GM18511 (cell line): ENCODE results near the gene ILK.

Experiments used
- ATAC-seq: cut with Tn5 transposase; IDR thresholded peaks from one replicate; pipeline ENCODE4 v1.9.1; 2021; ENCODE audit warnings: mild to moderate bottlenecking, moderate library complexity; ENCODE audit not compliant: unreplicated experiment

The ILK gene

GRCh38 chr11:6603287-6604080 is at the start of gene ILK, which contains the start of gene RRP8:
ILK (plus strand) TSS chr11:6603774; CDS start chr11:6604272, 498 bp downstream.
RRP8 (minus strand) TSS chr11:6603616; CDS start chr11:6603502, 114 bp downstream.
- ATAC-seq: peak; percentile 71

GRCh38 chr11:6554828-6555706 is 48.5 kb upstream of the ILK start:
- ATAC-seq: no peak

- no peak for ATAC-seq
These were observed 47.2 kb upstream of the ILK start for GRCh38 chr11:6556139-6556949.

- ATAC-seq: no peak
These were observed 46.5 kb upstream of the ILK start for GRCh38 chr11:6557063-6557462.

GRCh38 chr11:6557761-6558674 is 45.6 kb upstream of the ILK start:
- ATAC-seq: no peak

GRCh38 chr11:6559369-6559768 is 44.2 kb upstream of the ILK start:
- ATAC-seq: no peak

GRCh38 chr11:6561288-6561687 is 42.3 kb upstream of the ILK start:
- ATAC-seq: no peak

GRCh38 chr11:6563121-6563619 is 40.4 kb upstream of the ILK start:
- no peak for ATAC-seq

- no peak for ATAC-seq
These were observed 39.9 kb upstream of the ILK start for GRCh38 chr11:6563667-6564066.

GRCh38 chr11:6565325-6565724 is 38.2 kb upstream of the ILK start:
- ATAC-seq: no peak

- ATAC-seq: no peak
These were observed 37.4 kb upstream of the ILK start for GRCh38 chr11:6565988-6566703.

- ATAC-seq: no peak
These were observed 36.7 kb upstream of the ILK start for GRCh38 chr11:6566704-6567370.

GRCh38 chr11:6567371-6567745 is 36.2 kb upstream of the ILK start:
- ATAC-seq: no peak

- ATAC-seq: no peak
These were observed 35.2 kb upstream of the ILK start for GRCh38 chr11:6568191-6568918.

- no peak for ATAC-seq
These were observed 33.9 kb upstream of the ILK start for GRCh38 chr11:6569706-6570105.

- ATAC-seq: no peak
These were observed 32.7 kb upstream of the ILK start for GRCh38 chr11:6570691-6571427.

- no peak for ATAC-seq
These were observed 32.1 kb upstream of the ILK start for GRCh38 chr11:6571434-6572008.
